Right forelimb (tissue), 1 donor: ENCODE results near the gene TXNDC11.
A peak's percentile ranks its signal among the peaks of the same experiment; 100 is the strongest.
"Not testable (repeated sequence)": the region's sequence is repeated elsewhere in the genome, so short reads cannot be mapped to it uniquely, and the experiment has no call there.

Source experiments
- DNase-seq: peaks from one replicate; pipeline ENCODE4 v3.0.0-alpha.2; 2018

TXNDC11 gene

GRCh38 chr16:11742536-11743307 is at the start of gene TXNDC11:
TXNDC11 (minus strand) TSS chr16:11742857; CDS start chr16:11742730, 127 bp downstream.
- DNase-seq, result peak; percentile 99

- DNase-seq, result no peak
Measured at GRCh38 chr16:11791144-11791828, 48.6 kb upstream of the TXNDC11 start.

GRCh38 chr16:11788914-11789313 is 46.3 kb upstream of the TXNDC11 start:
- no peak for DNase-seq

- DNase-seq, result not testable (repeated sequence)
Measured at GRCh38 chr16:11784980-11785599, 42.4 kb upstream of the TXNDC11 start.

- not testable (repeated sequence) for DNase-seq
Measured at GRCh38 chr16:11784381-11784780, 41.7 kb upstream of the TXNDC11 start.

- DNase-seq, result no peak
Measured at GRCh38 chr16:11784038-11784369, 41.3 kb upstream of the TXNDC11 start.

GRCh38 chr16:11783319-11784037 is 40.8 kb upstream of the TXNDC11 start:
- no peak for DNase-seq

GRCh38 chr16:11781773-11782172 is 39.1 kb upstream of the TXNDC11 start:
- DNase-seq, result no peak

GRCh38 chr16:11780991-11781680 is 38.5 kb upstream of the TXNDC11 start:
- no peak for DNase-seq

- DNase-seq, result no peak
Measured at GRCh38 chr16:11779074-11779473, 36.4 kb upstream of the TXNDC11 start.

- no peak for DNase-seq
Measured at GRCh38 chr16:11774065-11774626, 31.5 kb upstream of the TXNDC11 start.

- DNase-seq, result no peak
Measured at GRCh38 chr16:11768849-11769248, 26.2 kb upstream of the TXNDC11 start.

- no peak for DNase-seq
Measured at GRCh38 chr16:11762431-11762830, 19.8 kb upstream of the TXNDC11 start.

GRCh38 chr16:11759997-11760396 is 17.3 kb upstream of the TXNDC11 start:
- DNase-seq, result no peak

- DNase-seq, result no peak
Measured at GRCh38 chr16:11759163-11759834, 16.6 kb upstream of the TXNDC11 start.

GRCh38 chr16:11757671-11758545 is 15.3 kb upstream of the TXNDC11 start:
- no peak for DNase-seq

- no peak for DNase-seq
Measured at GRCh38 chr16:11756248-11756647, 13.6 kb upstream of the TXNDC11 start.

GRCh38 chr16:11755022-11755760 is 12.5 kb upstream of the TXNDC11 start:
- no peak for DNase-seq

GRCh38 chr16:11752856-11753255 is 10.2 kb upstream of the TXNDC11 start:
- no peak for DNase-seq

GRCh38 chr16:11750056-11750455 is 7.4 kb upstream of the TXNDC11 start:
- DNase-seq, result no peak
